Prostate gland (tissue), 2 donors: Measurements from ENCODE around the gene BICRA.

ENCODE experiments used
- CTCF ChIP-seq, 4 experiments: fragments of 200-600 bp in 2 of 4; fragments of 450-650 bp in 2 of 4; sonication (generic) in 2 of 4; IDR thresholded peaks; 1 replicate in 3 of 4; 2 replicates in 1 of 4; pipeline ENCODE4 v1.5.1; 2016 to 2019; ENCODE audit warnings: antibody characterized with exemption in 4 of 4, mild to moderate bottlenecking in 2 of 4, moderate library complexity in 2 of 4
- POLR2A ChIP-seq: fragments of 450-650 bp; IDR thresholded peaks from one replicate; pipeline ENCODE4 v1.6.1; 2016; ENCODE audit warnings: antibody characterized with exemption, mild to moderate bottlenecking

- TF ChIP-seq CTCF (IDR thresholded peaks at IDR 0.05), result no peak
- no peak for TF ChIP-seq POLR2A
These were observed 72.5 kb downstream of the BICRA start for GRCh38 chr19:47681388-47681787.
